Gastroesophageal sphincter (tissue), 4 donors: ENCODE results near the gene NSUN3. TPM values are rescaled to one million over a fixed set of nuclear protein-coding genes. Genes with fewer than 3 reads are reported as not detected.

Experiments used
- ATAC-seq: fragments of 150-250 bp; one replicate; pipeline ENCODE4 v1.9.1; 2016; ENCODE audit warnings: mild to moderate bottlenecking, moderate library complexity
- H3K27ac ChIP-seq, 4 donors: fragments of 200-600 bp; sonication (generic) in 3 of 4; 1 replicate in 3 of 4; 2 replicates in 1 of 4; pipeline ENCODE4 v1.5.1; 2016 to 2019
- H3K27me3 ChIP-seq: fragments of 200-600 bp; sonication (generic); one replicate; pipeline ENCODE4 v1.5.1; 2019
- H3K36me3 ChIP-seq, 2 donors: fragments of 200-600 bp; sonication (generic); one replicate each; pipeline ENCODE4 v1.5.1; 2019; ENCODE audit warnings: control low read depth in 1 of 2
- H3K4me1 ChIP-seq, 3 donors: fragments of 200-600 bp; sonication (generic); 1 replicate in 2 of 3; 2 replicates in 1 of 3; pipeline ENCODE4 v1.5.1; 2016 to 2019; ENCODE audit warnings: control low read depth in 2 of 3
- H3K4me3 ChIP-seq, 2 donors: fragments of 200-600 bp; sonication (generic); one replicate each; pipeline ENCODE4 v1.5.1; 2019; ENCODE audit warnings: mild to moderate bottlenecking in 1 of 2, moderate library complexity in 1 of 2
- H3K9me3 ChIP-seq, 3 donors: fragments of 200-600 bp; sonication (generic); one replicate each; pipeline ENCODE4 v1.5.1; 2017 to 2019; ENCODE audit warnings: control low read depth in 2 of 3
- EP300 ChIP-seq: sonication (generic); formaldehyde crosslinking; IDR thresholded peaks from one replicate; pipeline ENCODE4 v1.6.1; 2017; ENCODE audit warnings: antibody characterized with exemption, mild to moderate bottlenecking
- POLR2A ChIP-seq, 2 donors: fragments of 450-650 bp; IDR thresholded peaks; one replicate each; pipeline ENCODE4 v1.6.1; 2017; ENCODE audit warnings: antibody characterized with exemption in 2 of 2, mild to moderate bottlenecking in 2 of 2, moderate library complexity in 1 of 2
- POLR2AphosphoS5 ChIP-seq: sonication (generic); formaldehyde crosslinking; IDR thresholded peaks from one replicate; pipeline ENCODE4 v1.6.1; 2017; ENCODE audit warnings: antibody characterized with exemption
- WGBS, 2 donors: methylation state at CpG; one replicate each; pipeline ENCODE4 v1.1.5; 2018; ENCODE audit warnings: low coverage in 1 of 2; 5-methylcytosine and 5-hydroxymethylcytosine counted together
- total RNA-seq, 4 donors: library from RNA; depleted of rRNA; stranded (reverse); fragments of >200 nt; gene quantifications; one replicate each; pipeline ENCODE4 v1.1.0, GENCODE V29; 2016
- TF ChIP-seq, protein P1 (sequence below), 4 experiments: fragments of 200-600 bp in 2 of 4; fragments of 450-650 bp in 2 of 4; sonication (generic) in 1 of 4; IDR thresholded peaks; one replicate each; pipeline ENCODE4 v1.5.1; 2017 to 2019; ENCODE audit warnings: antibody characterized with exemption in 4 of 4, mild to moderate bottlenecking in 2 of 4, moderate library complexity in 2 of 4

The NSUN3 gene
- total RNA-seq, 4 donors from 2014 or later, result 4.7 to 12.8 (median 9.2) TPM

DNA sequence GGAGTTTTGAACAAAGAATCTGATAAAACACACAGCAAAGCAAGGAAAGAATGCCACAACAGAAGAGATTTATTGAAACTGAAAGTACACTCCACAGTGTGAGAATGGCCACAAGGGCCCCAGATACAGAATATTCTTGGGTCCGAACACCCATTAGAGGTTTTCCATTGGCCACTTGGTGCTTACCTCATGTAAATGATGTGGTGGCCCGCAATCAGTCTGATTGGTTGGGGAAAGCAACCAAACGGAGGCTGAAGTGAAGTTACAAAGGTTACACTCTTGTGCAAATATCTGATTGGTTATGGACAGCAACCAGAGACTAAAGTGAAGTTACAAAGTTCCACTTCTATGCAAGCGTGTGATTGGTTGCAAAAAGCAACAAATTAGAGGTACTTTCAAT lies 20.4 kb downstream of the NSUN3 start:
- Histone ChIP-seq H3K27ac (no peak overlapping the region), H3K4me3 (no peak overlapping the region), H3K9me3 (no peaks in the 10 kb centered on the region), H3K36me3 (peaks cover 3 to 46% of the 10 kb centered on the region in 2 donors), H3K4me1 (no peaks in the 10 kb centered on the region), H3K27me3 (no peaks in the 10 kb centered on the region)
- no peak for ATAC-seq
- 74 to 82% methylated on average over 3 to 4 of the region's 4 CpGs for WGBS, 2 donors
- TF ChIP-seq EP300, result no peak
- TF ChIP-seq POLR2A (IDR thresholded peaks at IDR 0.05), result no peak
- no peak for TF ChIP-seq POLR2AphosphoS5
- TF ChIP-seq, protein P1, sequence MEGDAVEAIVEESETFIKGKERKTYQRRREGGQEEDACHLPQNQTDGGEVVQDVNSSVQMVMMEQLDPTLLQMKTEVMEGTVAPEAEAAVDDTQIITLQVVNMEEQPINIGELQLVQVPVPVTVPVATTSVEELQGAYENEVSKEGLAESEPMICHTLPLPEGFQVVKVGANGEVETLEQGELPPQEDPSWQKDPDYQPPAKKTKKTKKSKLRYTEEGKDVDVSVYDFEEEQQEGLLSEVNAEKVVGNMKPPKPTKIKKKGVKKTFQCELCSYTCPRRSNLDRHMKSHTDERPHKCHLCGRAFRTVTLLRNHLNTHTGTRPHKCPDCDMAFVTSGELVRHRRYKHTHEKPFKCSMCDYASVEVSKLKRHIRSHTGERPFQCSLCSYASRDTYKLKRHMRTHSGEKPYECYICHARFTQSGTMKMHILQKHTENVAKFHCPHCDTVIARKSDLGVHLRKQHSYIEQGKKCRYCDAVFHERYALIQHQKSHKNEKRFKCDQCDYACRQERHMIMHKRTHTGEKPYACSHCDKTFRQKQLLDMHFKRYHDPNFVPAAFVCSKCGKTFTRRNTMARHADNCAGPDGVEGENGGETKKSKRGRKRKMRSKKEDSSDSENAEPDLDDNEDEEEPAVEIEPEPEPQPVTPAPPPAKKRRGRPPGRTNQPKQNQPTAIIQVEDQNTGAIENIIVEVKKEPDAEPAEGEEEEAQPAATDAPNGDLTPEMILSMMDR (IDR thresholded peaks at IDR 0.05), result no peak

DNA sequence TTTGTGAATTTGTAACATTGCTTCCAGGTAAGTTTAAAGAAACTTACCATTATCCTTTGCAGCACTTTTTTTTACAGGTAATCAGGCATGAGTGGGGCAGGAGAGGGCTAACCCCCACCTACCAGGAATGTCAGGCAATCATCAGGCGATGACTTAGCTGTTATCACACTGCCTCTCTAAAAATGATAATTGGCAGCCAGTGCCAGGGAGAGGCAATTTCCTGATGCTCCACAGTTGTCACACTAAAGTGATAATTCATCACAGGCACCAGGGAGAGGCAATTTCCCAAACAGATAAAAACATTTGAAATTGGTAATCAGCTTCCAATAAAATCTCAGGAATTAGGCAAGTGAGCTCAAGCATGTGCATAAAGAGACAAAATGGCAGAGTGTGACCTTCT lies 26.3 kb downstream of the NSUN3 start:
- Histone ChIP-seq H3K4me1 (no peaks in the 10 kb centered on the region), H3K27me3 (no peaks in the 10 kb centered on the region), H3K27ac (no peak overlapping the region), H3K9me3 (no peaks in the 10 kb centered on the region), H3K4me3 (no peak overlapping the region), H3K36me3 (peaks cover 3 to 59% of the 10 kb centered on the region in 2 donors)
- WGBS, 2 donors, result 100% methylated on average over 1 of the region's 1 CpG
- no peak for ATAC-seq
- TF ChIP-seq, protein P1 (IDR thresholded peaks at IDR 0.05), result no peak
- TF ChIP-seq POLR2AphosphoS5 (no peak), POLR2A (IDR thresholded peaks at IDR 0.05) (no peak), EP300 (no peak)

- Histone ChIP-seq H3K36me3 (peaks cover 0 to 69% of the 10 kb centered on the region in 2 donors), H3K27me3 (no peaks in the 10 kb centered on the region), H3K27ac (no peak overlapping the region), H3K9me3 (no peaks in the 10 kb centered on the region), H3K4me1 (no peaks in the 10 kb centered on the region), H3K4me3 (no peak overlapping the region)
- 91 to 100% methylated on average over 1 of the region's 1 CpG for WGBS, 2 donors
- TF ChIP-seq EP300 (no peak), POLR2AphosphoS5 (no peak), POLR2A (IDR thresholded peaks at IDR 0.05) (no peak)
- TF ChIP-seq, protein P1 (IDR thresholded peaks at IDR 0.05), result no peak
- no peak for ATAC-seq
These were observed 29.2 kb downstream of the NSUN3 start for GRCh38 chr3:94092086-94092485.

- Histone ChIP-seq H3K4me1 (no peaks in the 10 kb centered on the region), H3K4me3 (no peak overlapping the region), H3K9me3 (no peaks in the 10 kb centered on the region), H3K27ac (no peak overlapping the region), H3K27me3 (no peaks in the 10 kb centered on the region), H3K36me3 (peaks cover 0 to 71% of the 10 kb centered on the region in 2 donors)
- TF ChIP-seq EP300 (no peak), POLR2AphosphoS5 (no peak)
- TF ChIP-seq, protein P1 (IDR thresholded peaks at IDR 0.05), result no peak
- ATAC-seq, result no peak
- whole genome bisulfite sequencing, 2 donors, result 60 to 67% methylated on average over 1 of the region's 1 CpG
These were observed 30.3 kb downstream of the NSUN3 start for GRCh38 chr3:94093151-94093550.

DNA sequence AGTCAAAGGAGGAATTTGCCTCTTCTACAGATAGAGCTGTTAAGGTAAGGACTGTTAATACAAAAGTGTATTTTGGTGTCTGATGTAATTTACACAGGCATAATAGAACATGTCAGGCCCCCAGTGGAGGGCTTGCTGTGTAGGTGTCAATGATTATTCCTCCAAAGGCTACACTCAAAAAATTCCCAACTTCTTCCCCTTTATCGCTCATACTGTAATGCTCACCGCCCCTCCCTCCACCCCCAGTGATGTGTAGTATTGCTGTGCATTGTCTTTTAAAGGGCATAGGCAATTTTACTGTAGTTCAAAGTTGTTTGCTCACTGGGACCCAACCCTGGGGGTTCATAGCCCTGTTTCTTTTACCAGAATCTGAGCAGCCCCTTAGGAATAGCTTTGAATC lies 32.2 kb downstream of the NSUN3 start:
- H3K27me3 ChIP-seq, result no peaks in the 10 kb centered on the region
- no peaks in the 10 kb centered on the region for H3K9me3 ChIP-seq
- no peak for ATAC-seq
- H3K4me3 ChIP-seq, result no peak overlapping the region
- TF ChIP-seq POLR2A (IDR thresholded peaks at IDR 0.05) (no peak), POLR2AphosphoS5 (no peak), EP300 (no peak)
- TF ChIP-seq, protein P1 (IDR thresholded peaks at IDR 0.05), result no peak
- H3K36me3 ChIP-seq, result peaks cover 0 to 78% of the 10 kb centered on the region in 2 donors
- H3K27ac ChIP-seq, result no peak overlapping the region
- WGBS, 2 donors, result 92 to 93% methylated on average over 2 of the region's 2 CpGs
- H3K4me1 ChIP-seq, result no peaks in the 10 kb centered on the region
